T47D (cell line): ENCODE data around the gene OGN.

Experiments
- DNase-seq, 2 experiments: peaks; one replicate each; pipeline versions ENCODE4 v3.0.0 to v3.0.0-alpha.2; 2011 to 2012; ENCODE audit warnings: low read depth in 1 of 2, low spot score in 1 of 2
- JUND ChIP-seq: IDR thresholded peaks from 2 replicates; pipeline ENCODE4 v1.6.1; 2012; ENCODE audit warnings: low read depth
- in situ Hi-C: cut with HindIII; loops from 2 replicates; pipeline ENCODE4 v1.10.0; 2016; ENCODE audit warnings: low sequenced_read_pairs, low pct_unique_long_range_greater_than_20kb

Gene OGN

DNA sequence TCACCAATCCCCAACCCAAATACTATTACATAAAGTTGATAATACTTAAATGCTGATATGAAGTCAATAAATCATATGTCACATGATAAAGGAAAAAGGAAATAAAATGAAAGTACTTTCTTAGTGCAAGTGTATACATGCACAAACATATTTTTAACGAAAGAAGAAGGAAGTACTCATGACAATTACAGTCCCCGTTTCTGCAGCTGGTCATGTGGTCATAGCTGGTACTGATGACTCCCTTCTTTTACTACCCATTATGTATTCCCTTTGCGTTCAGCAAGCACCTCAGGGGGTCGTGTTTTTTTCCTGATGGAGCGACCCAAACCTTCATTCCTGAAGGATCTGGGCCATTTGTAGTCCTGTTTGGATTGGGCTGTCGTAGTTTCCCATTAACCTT lies 51.3 kb downstream of the OGN start:
- in situ Hi-C loops: no loop called here
- no peak for TF ChIP-seq JUND
- DNase-seq: no peak

- in situ Hi-C loops: no loop called here
- no peak for TF ChIP-seq JUND
- no peak for DNase-seq
Observed at GRCh38 chr9:92350740-92351133, 53.6 kb downstream of the OGN start.

DNA sequence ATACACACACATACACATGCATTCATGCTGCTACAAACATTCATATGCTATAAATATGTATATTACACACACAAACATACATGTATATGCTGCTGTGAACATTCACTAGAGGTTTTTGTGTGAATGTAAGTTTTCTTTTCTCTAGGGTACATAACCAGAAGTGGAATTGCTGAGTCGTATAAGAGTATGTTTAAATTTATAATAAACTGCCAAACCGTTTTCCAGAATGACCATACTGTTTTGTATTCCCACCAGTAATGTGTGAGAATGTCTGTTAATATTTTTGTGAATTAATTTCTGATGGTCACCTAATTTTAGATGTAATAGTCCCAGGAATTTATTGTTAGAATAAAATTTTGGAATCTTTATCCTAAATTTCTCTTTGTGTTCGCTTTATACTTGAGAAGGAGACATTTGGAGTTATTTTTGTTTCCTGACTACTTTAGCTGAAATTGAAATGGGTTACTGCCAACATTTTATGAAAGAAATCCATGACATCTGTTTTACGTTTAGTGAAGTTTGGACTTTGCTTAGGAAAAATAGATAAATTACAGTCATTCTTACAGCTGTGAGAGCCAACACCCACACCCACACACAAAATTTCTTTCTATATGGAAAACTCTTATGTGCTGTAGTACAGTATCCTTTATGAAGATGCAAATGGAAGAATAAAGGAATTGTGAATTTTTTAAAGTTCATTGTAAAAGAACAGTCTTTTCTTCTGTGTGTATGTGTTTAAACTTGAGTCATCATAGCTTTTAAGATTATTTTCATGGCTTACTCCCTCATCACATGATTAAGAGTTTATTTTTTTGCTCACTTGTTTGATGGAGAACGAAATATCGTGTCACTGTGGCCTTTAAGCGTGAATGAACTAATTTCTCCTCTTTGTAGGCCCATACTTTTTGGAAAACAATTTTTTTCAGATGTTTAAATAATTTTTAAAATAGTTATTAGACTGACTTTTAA lies 54.3 kb downstream of the OGN start:
- TF ChIP-seq JUND: no peak
- no peak for DNase-seq
- in situ Hi-C loops: no loop called here

- in situ Hi-C loops: no loop called here
- DNase-seq: no peak
Observed at GRCh38 chr9:92345582-92345981, 58.8 kb downstream of the OGN start.

GRCh38 chr9:92342825-92343488 lies 61.4 kb downstream of the OGN start:
- no peak for DNase-seq
- no peak for TF ChIP-seq JUND
- in situ Hi-C loops: no loop called here

More at GRCh38 chr9:92345582-92345981, 58.8 kb downstream of the OGN start:
- TF ChIP-seq JUND: no peak

DNA sequence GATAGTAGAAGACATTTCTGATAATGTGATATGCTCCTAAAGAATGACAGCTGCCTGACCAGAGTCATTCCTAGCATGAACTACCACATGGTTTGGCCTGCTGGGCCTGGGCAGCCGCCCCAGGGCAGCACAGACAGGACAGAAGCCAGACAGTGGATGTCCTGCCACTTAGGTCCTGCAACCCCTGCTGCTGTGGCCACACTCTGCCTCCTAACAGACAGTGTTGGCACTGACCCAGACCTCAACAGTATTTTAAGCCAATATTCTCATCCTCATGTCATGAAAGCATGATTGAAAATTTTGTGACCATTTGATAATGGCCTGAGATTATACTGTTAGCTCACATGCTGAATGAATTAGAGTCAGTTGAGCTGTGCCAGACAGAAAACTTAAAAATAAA lies 62.8 kb downstream of the OGN start:
- in situ Hi-C loops: no loop called here
- no peak for TF ChIP-seq JUND
- DNase-seq: no peak

GRCh38 chr9:92333282-92333634 lies 71.1 kb downstream of the OGN start:
- no peak for TF ChIP-seq JUND
- in situ Hi-C loops: no loop called here
- no peak for DNase-seq
